GM18868 (cell line): ENCODE results near the gene ADSS1.

Experiments used
- ATAC-seq: cut with Tn5 transposase; IDR thresholded peaks from one replicate; pipeline ENCODE4 v1.9.1; 2021; ENCODE audit warnings: mild to moderate bottlenecking, moderate library complexity; ENCODE audit not compliant: unreplicated experiment

ADSS1 gene

GRCh38 chr14:104766256-104766862 lies 42.3 kb downstream of the ADSS1 start:
- ATAC-seq, result no peak

GRCh38 chr14:104766863-104767633 lies 43.0 kb downstream of the ADSS1 start:
- ATAC-seq, result no peak

- no peak for ATAC-seq
Measured at GRCh38 chr14:104767634-104767918, 43.5 kb downstream of the ADSS1 start.

GRCh38 chr14:104768437-104769323 lies 44.7 kb downstream of the ADSS1 start:
- ATAC-seq, result peak; percentile 80

- no peak for ATAC-seq
Measured at GRCh38 chr14:104769324-104770071, 45.5 kb downstream of the ADSS1 start.

GRCh38 chr14:104770072-104770579 lies 46.1 kb downstream of the ADSS1 start:
- no peak for ATAC-seq

GRCh38 chr14:104770851-104771272 lies 46.8 kb downstream of the ADSS1 start:
- ATAC-seq, result no peak

GRCh38 chr14:104771374-104771773 lies 47.3 kb downstream of the ADSS1 start:
- ATAC-seq, result no peak

GRCh38 chr14:104771918-104772706 lies 48.1 kb downstream of the ADSS1 start:
- no peak for ATAC-seq

GRCh38 chr14:104772707-104773504 lies 48.9 kb downstream of the ADSS1 start:
- ATAC-seq, result no peak

GRCh38 chr14:104773505-104774452 lies 49.8 kb downstream of the ADSS1 start:
- no peak for ATAC-seq

GRCh38 chr14:104774453-104775072 lies 50.5 kb downstream of the ADSS1 start:
- no peak for ATAC-seq

- no peak for ATAC-seq
Measured at GRCh38 chr14:104775073-104775489, 51.1 kb downstream of the ADSS1 start.

GRCh38 chr14:104776481-104776880 lies 52.5 kb downstream of the ADSS1 start:
- no peak for ATAC-seq

GRCh38 chr14:104776961-104777807 lies 53.2 kb downstream of the ADSS1 start:
- no peak for ATAC-seq

GRCh38 chr14:104777808-104778249 lies 53.8 kb downstream of the ADSS1 start:
- no peak for ATAC-seq
